Mesendoderm (in vitro differentiated cells): ENCODE data around the gene USP12.

Experiments
- DNase-seq: peaks from one replicate; pipeline ENCODE4 v3.0.0; 2013
- H2AK5ac ChIP-seq: 2 replicates; pipeline ENCODE4 v1.6.1; 2013; ENCODE audit warnings: low read length, inconsistent platforms
- H2BK120ac ChIP-seq: 2 replicates; pipeline ENCODE4 v1.6.1; 2013; ENCODE audit warnings: low read depth, mild to moderate bottlenecking, low read length, moderate library complexity, mixed read lengths
- H2BK15ac ChIP-seq: replicated peaks from 2 replicates; pipeline ENCODE4 v1.6.1; 2013; ENCODE audit warnings: low read depth, mild to moderate bottlenecking, moderate library complexity
- H2BK5ac ChIP-seq: 2 replicates; pipeline ENCODE4 v1.6.1; 2013; ENCODE audit warnings: low read length, inconsistent platforms
- H3K18ac ChIP-seq: 2 replicates; pipeline ENCODE4 v1.6.1; 2013; ENCODE audit warnings: mild to moderate bottlenecking, low read length, mixed read lengths
- H3K23ac ChIP-seq: one replicate; pipeline ENCODE4 v1.6.1; 2013; ENCODE audit warnings: low read length
- H3K27ac ChIP-seq: 2 replicates; pipeline ENCODE4 v1.5.1; 2013; ENCODE audit warnings: low read depth, mild to moderate bottlenecking, inconsistent platforms, low read length, moderate library complexity
- H3K27me3 ChIP-seq: 2 replicates; pipeline ENCODE4 v1.6.1; 2013; ENCODE audit warnings: low read length, control low read depth, mild to moderate bottlenecking, inconsistent platforms; ENCODE audit not compliant: insufficient read depth, poor library complexity
- H3K36me3 ChIP-seq: 2 replicates; pipeline ENCODE4 v1.6.1; 2013; ENCODE audit warnings: low read length, inconsistent platforms; ENCODE audit not compliant: control insufficient read depth, insufficient read depth
- H3K4ac ChIP-seq: one replicate; pipeline ENCODE4 v1.6.1; 2013; ENCODE audit warnings: low read depth, mild to moderate bottlenecking, low read length, moderate library complexity
- H3K4me1 ChIP-seq: 2 replicates; pipeline ENCODE4 v1.6.1; 2013; ENCODE audit warnings: low read depth, low read length, inconsistent platforms; ENCODE audit not compliant: control insufficient read depth
- H3K4me2 ChIP-seq: 2 replicates; pipeline ENCODE4 v1.6.1; 2013; ENCODE audit warnings: low read length
- H3K4me3 ChIP-seq: 2 replicates; pipeline ENCODE4 v1.5.1; 2013; ENCODE audit warnings: mild to moderate bottlenecking, low read length
- H3K56ac ChIP-seq: one replicate; pipeline ENCODE4 v1.6.1; 2013; ENCODE audit warnings: low read length
- H3K79me1 ChIP-seq: 2 replicates; pipeline ENCODE4 v1.6.1; 2013; ENCODE audit warnings: low read length, inconsistent platforms
- H3K79me2 ChIP-seq: 2 replicates; pipeline ENCODE4 v1.6.1; 2013; ENCODE audit warnings: mild to moderate bottlenecking, low read length; ENCODE audit not compliant: control insufficient read depth, insufficient read depth
- H3K9ac ChIP-seq: 2 replicates; pipeline ENCODE4 v1.6.1; 2013; ENCODE audit warnings: low read length, inconsistent platforms
- H4K5ac ChIP-seq: one replicate; pipeline ENCODE4 v1.6.1; 2013; ENCODE audit warnings: low read length
- H4K8ac ChIP-seq: one replicate; pipeline ENCODE4 v1.6.1; 2013; ENCODE audit warnings: low read depth, mild to moderate bottlenecking, control low read depth, low read length, moderate library complexity
- WGBS: extraction: QIAGEN DNeasy Blood & Tissue Kit; methylation state at CpG from one replicate; pipeline ENCODE4 v1.1.7; 2013; ENCODE audit warnings: low lambda C conversion rate, missing lambda C conversion rate; ENCODE audit not compliant: insufficient coverage; ENCODE audit errors: extremely low coverage; 5-methylcytosine and 5-hydroxymethylcytosine counted together

The USP12 gene

DNA sequence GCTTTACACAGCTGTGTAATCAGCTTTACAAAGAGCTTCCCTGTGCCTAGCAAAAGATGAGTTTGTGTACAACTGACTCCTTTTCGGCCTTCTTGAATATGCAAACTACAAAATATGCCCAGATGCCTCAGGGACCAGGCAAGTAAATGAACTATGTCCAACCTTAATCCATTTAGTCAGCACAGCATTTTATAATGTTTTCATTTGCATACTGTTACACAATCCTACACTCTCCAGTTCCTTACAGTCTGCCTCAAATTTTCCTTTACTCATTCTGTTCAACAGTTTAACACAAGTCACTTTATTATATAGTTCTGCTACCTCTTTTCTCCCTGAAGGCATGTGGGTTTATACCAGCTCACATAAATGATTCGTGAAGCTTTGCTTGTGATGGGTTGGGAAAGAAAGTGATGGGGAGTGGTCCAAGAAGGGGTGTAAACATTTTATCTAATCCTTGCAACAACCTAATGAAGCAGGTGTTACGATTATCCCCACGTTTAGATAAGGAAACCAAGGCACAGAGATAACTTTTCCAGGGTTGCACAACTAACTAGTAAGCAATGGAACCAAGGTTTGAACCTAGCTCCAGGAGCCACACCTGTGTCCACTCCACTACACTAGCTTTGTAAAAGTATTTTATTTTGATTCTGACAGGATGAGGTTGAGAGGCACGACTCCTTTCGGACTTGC is 3.3 kb upstream of the USP12 start:
- Histone ChIP-seq H4K8ac (no peak overlapping the region), H2AK5ac (no peak overlapping the region), H3K79me2 (peaks cover 8% of the 10 kb centered on the region), H3K4me2 (no peak overlapping the region), H3K27ac (no peak overlapping the region), H3K18ac (no peak overlapping the region), H3K9ac (no peak overlapping the region), H4K5ac (no peak overlapping the region), H3K79me1 (no peaks in the 10 kb centered on the region), H3K4me1 (no peaks in the 10 kb centered on the region), H3K36me3 (no peaks in the 10 kb centered on the region), H3K56ac (no peak overlapping the region), H3K27me3 (no peaks in the 10 kb centered on the region), H3K23ac (no peak overlapping the region), H2BK5ac (no peak overlapping the region), H3K4me3 (no peak overlapping the region), H2BK120ac (no peak overlapping the region), H3K4ac (no peak overlapping the region), H2BK15ac (no peak overlapping the region)
- no CpG with 5 or more reads among the region's 6 CpGs for WGBS
- DNase-seq = no peak

DNA sequence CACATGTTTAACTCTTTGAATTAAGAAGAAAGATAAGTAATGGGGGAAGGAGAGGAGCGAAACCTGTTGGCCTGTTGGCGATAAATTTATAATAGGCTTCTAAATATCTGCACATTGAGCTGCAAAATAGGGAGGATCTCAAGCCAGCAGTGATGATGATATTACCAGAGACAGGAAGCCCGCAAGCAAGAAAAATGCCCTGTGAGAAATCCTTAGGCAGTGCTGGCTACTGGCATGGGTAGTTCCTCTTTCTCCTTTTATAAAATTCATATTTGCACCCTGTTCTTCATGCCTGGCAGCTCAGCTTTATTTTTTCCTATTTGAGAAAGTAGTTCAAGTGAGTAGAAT is 858 bp upstream of the USP12 start:
- Histone ChIP-seq H3K18ac (no peak overlapping the region), H3K27me3 (no peaks in the 10 kb centered on the region), H3K4me3 (no peak overlapping the region), H3K27ac (no peak overlapping the region), H3K79me2 (peaks cover 29% of the 10 kb centered on the region), H3K4ac (no peak overlapping the region), H2BK5ac (no peak overlapping the region), H3K36me3 (no peaks in the 10 kb centered on the region), H3K79me1 (peaks cover 5% of the 10 kb centered on the region), H4K8ac (peak overlapping the region; percentile 39), H2BK120ac (no peak overlapping the region), H3K56ac (no peak overlapping the region), H2AK5ac (no peak overlapping the region), H3K9ac (peak overlapping the region; percentile 24), H2BK15ac (no peak overlapping the region), H4K5ac (no peak overlapping the region), H3K4me1 (no peaks in the 10 kb centered on the region), H3K4me2 (peak overlapping the region; percentile 35), H3K23ac (no peak overlapping the region)
- no CpG with 5 or more reads among the region's 3 CpGs for WGBS
- no peak for DNase-seq

DNA sequence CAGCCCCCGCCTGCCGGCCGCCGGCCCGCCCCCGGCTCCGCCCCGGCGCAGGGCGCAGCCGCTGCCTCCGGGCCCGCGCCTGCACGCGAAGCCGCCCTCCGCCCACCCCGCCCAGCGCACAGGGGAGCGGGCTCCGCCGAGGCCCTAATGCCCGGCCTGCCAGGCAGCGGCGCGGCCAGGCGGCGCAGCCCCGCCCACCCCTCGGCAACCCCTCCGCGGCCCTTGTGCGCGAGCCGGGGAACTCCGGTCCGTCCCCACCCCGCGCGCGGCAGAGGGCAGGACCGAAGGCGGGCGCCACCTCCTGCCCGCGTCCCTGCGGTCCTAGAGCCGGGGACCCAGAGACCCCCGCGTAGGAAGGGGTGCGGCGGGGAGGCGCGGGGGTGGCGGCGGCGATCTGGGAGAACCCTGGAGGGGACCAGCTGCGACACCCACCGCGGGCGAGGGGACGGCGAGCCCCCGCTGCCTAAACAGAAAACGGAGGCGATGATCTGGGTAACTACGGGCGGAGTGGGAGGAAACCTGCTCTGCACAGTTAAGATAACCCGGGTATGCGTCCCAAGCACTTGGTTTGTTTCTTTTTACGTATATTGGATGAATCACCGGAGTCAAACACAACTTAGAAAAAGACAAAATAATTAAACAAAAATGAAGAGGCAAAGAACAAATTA is 350 bp upstream of the USP12 start:
- Histone ChIP-seq H2BK5ac (no peak overlapping the region), H3K56ac (peak overlapping the region; percentile 88), H2BK15ac (peak overlapping the region; percentile 87), H3K4me1 (no peaks in the 10 kb centered on the region), H3K18ac (peak overlapping the region; percentile 100), H3K23ac (no peak overlapping the region), H3K9ac (peak overlapping the region; percentile 78), H3K4me3 (peak overlapping the region; percentile 64), H3K27me3 (no peaks in the 10 kb centered on the region), H2AK5ac (no peak overlapping the region), H4K5ac (no peak overlapping the region), H3K4me2 (peak overlapping the region; percentile 64), H3K79me1 (peaks cover 5% of the 10 kb centered on the region), H2BK120ac (no peak overlapping the region), H3K4ac (peak overlapping the region; percentile 85), H3K27ac (peak overlapping the region; percentile 88), H3K79me2 (peaks cover 29% of the 10 kb centered on the region), H4K8ac (no peak overlapping the region), H3K36me3 (no peaks in the 10 kb centered on the region)
- peak; percentile 92 for DNase-seq
- WGBS = no CpG with 5 or more reads among the region's 73 CpGs

GRCh38 chr13:27170516-27171243 is 931 bp downstream of the USP12 start:
- Histone ChIP-seq H4K5ac (no peak overlapping the region), H2BK5ac (no peak overlapping the region), H2BK15ac (no peak overlapping the region), H2AK5ac (no peak overlapping the region), H3K9ac (peak overlapping the region; percentile 72), H3K4me1 (no peaks in the 10 kb centered on the region), H3K36me3 (no peaks in the 10 kb centered on the region), H2BK120ac (peak overlapping the region; percentile 82), H3K27ac (peak overlapping the region; percentile 95), H3K4ac (peak overlapping the region; percentile 85), H3K79me2 (peaks cover 34% of the 10 kb centered on the region), H3K27me3 (no peaks in the 10 kb centered on the region), H3K18ac (peak overlapping the region; percentile 100), H3K23ac (no peak overlapping the region), H3K79me1 (peaks cover 5% of the 10 kb centered on the region), H3K56ac (peak overlapping the region; percentile 87), H3K4me2 (peak overlapping the region; percentile 29), H4K8ac (no peak overlapping the region), H3K4me3 (peak overlapping the region; percentile 54)
- DNase-seq = peak; percentile 75
- WGBS = no CpG with 5 or more reads among the region's 56 CpGs

DNA sequence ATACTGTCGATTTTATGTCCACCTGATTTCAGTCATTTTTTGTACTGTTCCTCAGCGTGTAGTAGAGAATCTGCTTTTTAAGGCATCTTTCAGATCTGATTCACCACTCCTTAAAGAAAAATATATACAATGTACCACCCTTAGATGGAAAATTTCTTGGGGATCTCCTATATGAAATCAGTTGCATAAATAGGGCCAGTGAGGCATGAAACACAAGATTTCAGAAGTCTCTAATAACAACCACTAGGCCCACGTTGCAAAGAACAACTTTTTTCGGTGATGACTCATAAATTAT is 1.4 kb downstream of the USP12 start:
- Histone ChIP-seq H4K5ac (no peak overlapping the region), H3K79me2 (peaks cover 37% of the 10 kb centered on the region), H3K18ac (no peak overlapping the region), H3K79me1 (peaks cover 5% of the 10 kb centered on the region), H3K9ac (peak overlapping the region; percentile 72), H4K8ac (no peak overlapping the region), H3K56ac (peak overlapping the region; percentile 64), H3K4me2 (peak overlapping the region; percentile 29), H3K27ac (peak overlapping the region; percentile 95), H2BK120ac (no peak overlapping the region), H2AK5ac (no peak overlapping the region), H3K23ac (no peak overlapping the region), H2BK15ac (no peak overlapping the region), H2BK5ac (no peak overlapping the region), H3K4ac (peak overlapping the region; percentile 79), H3K4me1 (no peaks in the 10 kb centered on the region), H3K36me3 (no peaks in the 10 kb centered on the region), H3K27me3 (no peaks in the 10 kb centered on the region), H3K4me3 (peak overlapping the region; percentile 54)
- DNase-seq = no peak
- WGBS = no CpG with 5 or more reads among the region's 4 CpGs
